ENCODE results near the gene OPN1MW2.
"Not testable (repeated sequence)": the region's sequence is repeated elsewhere in the genome, so short reads cannot be mapped to it uniquely, and the experiment has no call there.

DNA sequence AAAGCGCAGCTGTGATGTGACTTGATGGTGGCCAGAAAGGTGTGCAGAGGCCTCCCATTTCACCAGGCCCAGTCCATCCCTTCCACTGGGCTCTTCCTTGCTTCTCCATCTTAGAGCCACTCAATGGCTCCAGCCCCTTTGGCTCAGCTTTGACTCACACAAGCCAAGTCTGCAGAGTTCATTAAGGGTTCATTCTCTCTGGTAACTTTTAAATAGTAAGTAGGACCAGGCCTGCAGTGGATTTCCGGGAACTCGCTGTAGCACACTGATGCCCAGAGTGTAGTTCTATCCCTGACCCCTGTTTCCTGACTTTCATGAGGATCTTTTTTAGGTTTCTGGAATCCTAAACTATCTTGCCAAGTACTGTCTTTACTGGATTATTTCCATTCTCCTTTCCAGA, 11.9 kb downstream of the OPN1MW2 start:
- TF ChIP-seq, protein P1, sequence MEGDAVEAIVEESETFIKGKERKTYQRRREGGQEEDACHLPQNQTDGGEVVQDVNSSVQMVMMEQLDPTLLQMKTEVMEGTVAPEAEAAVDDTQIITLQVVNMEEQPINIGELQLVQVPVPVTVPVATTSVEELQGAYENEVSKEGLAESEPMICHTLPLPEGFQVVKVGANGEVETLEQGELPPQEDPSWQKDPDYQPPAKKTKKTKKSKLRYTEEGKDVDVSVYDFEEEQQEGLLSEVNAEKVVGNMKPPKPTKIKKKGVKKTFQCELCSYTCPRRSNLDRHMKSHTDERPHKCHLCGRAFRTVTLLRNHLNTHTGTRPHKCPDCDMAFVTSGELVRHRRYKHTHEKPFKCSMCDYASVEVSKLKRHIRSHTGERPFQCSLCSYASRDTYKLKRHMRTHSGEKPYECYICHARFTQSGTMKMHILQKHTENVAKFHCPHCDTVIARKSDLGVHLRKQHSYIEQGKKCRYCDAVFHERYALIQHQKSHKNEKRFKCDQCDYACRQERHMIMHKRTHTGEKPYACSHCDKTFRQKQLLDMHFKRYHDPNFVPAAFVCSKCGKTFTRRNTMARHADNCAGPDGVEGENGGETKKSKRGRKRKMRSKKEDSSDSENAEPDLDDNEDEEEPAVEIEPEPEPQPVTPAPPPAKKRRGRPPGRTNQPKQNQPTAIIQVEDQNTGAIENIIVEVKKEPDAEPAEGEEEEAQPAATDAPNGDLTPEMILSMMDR (IDR thresholded peaks at IDR 0.05), result not testable (repeated sequence)
- TF ChIP-seq RCOR1 (IDR thresholded peaks at IDR 0.05; ENCODE audit: low read depth, low read length); POLR2A (IDR thresholded peaks at IDR 0.05; ENCODE audit: low read length); MAZ (IDR thresholded peaks at IDR 0.05; ENCODE audit: borderline replicate concordance, low read depth, low read length); HDAC2 (IDR thresholded peaks at IDR 0.05); RNF2 (IDR thresholded peaks at IDR 0.05; ENCODE audit: borderline replicate concordance, low read depth); RFX5 (IDR thresholded peaks at IDR 0.05): not testable (repeated sequence)

Data from A549 (cell line).